ENCODE data around the gene SEC22C. TPM values are rescaled to one million over a fixed set of nuclear protein-coding genes. Genes with fewer than 3 reads are reported as not detected.
"Not testable (repeated sequence)": the region's sequence is repeated elsewhere in the genome, so short reads cannot be mapped to it uniquely, and the experiment has no call there.

The SEC22C gene
- total RNA-seq, 3 donors from 2014 or later: 9.3 to 34.2 (median 18.3) TPM

DNA sequence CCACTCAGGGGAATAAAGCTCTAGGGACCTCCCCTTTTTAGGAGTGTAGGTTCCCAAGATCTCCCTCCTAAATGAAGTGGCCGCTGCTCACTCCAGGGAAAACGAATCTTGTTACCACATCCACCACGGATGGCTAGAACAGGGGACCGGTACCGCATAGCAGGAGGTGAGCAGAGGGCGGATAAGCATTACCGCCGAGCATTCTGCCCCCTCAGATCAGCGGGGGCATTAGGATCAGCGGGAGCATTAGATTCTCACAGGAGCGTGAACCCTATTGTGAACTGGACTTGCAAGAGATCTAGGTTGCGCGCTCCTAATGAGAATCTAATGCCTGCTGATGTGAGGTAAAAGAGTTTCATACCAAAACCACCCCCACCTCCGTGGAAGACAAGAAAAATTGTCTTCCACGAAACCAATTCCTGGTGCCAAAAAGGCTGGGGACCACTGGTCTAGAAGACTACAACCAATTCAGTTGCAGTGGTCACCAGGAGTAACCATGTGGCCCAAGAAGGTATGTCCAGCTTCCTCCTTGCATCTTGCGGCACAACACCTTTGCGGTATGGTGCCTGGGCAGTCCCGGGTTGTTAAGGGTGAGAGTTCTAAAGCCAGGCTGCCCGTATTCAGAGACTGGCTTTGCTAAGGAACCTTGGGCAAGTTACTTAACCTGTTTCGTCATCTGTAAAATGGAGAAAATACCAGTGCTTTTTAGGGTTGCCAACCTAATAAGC lies 7.8 kb upstream of the SEC22C start:
- Histone ChIP-seq H3K9me3 (no peaks in the 10 kb centered on the region), H3K4me3 (no peak overlapping the region), H3K36me3 (ENCODE audit: low read depth) (no peaks in the 10 kb centered on the region), H3K4me1 (ENCODE audit: low read depth) (peaks cover 6% of the 10 kb centered on the region)
- ATAC-seq: no peak
- TF ChIP-seq, protein P1, sequence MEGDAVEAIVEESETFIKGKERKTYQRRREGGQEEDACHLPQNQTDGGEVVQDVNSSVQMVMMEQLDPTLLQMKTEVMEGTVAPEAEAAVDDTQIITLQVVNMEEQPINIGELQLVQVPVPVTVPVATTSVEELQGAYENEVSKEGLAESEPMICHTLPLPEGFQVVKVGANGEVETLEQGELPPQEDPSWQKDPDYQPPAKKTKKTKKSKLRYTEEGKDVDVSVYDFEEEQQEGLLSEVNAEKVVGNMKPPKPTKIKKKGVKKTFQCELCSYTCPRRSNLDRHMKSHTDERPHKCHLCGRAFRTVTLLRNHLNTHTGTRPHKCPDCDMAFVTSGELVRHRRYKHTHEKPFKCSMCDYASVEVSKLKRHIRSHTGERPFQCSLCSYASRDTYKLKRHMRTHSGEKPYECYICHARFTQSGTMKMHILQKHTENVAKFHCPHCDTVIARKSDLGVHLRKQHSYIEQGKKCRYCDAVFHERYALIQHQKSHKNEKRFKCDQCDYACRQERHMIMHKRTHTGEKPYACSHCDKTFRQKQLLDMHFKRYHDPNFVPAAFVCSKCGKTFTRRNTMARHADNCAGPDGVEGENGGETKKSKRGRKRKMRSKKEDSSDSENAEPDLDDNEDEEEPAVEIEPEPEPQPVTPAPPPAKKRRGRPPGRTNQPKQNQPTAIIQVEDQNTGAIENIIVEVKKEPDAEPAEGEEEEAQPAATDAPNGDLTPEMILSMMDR (IDR thresholded peaks at IDR 0.05): no peak
- intact Hi-C loops (cut with DNase I, micrococcal nuclease): no loop called here
- peak in 1 of 3 donors; percentile 37 for DNase-seq

DNA sequence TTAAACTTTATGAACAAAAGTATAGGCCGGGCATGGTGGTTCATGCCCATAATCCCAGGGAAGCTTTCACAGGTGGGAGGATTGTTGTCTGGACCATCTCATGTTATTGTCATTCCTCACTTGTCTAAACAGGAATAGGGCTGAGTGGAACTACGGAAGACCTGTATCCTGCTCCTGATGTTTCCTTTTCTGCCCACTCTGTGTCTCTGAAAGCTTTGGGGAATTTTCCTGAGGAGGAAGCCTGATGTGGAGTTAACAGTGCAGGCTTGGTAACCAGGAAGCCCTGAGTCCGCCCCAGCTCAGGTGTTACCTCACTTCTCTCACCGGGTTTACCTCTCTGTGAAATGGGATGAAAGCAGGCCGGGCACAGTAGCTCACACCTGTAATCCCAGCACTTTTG lies 6.9 kb upstream of the SEC22C start:
- Histone ChIP-seq H3K36me3 (ENCODE audit: low read depth) (no peaks in the 10 kb centered on the region), H3K4me3 (no peak overlapping the region), H3K4me1 (ENCODE audit: low read depth) (peaks cover 6% of the 10 kb centered on the region), H3K9me3 (no peaks in the 10 kb centered on the region)
- ATAC-seq (no peak), DNase-seq (no peak)
- intact Hi-C loops (cut with DNase I, micrococcal nuclease): no loop called here
- TF ChIP-seq, protein P1 (IDR thresholded peaks at IDR 0.05): no peak

DNA sequence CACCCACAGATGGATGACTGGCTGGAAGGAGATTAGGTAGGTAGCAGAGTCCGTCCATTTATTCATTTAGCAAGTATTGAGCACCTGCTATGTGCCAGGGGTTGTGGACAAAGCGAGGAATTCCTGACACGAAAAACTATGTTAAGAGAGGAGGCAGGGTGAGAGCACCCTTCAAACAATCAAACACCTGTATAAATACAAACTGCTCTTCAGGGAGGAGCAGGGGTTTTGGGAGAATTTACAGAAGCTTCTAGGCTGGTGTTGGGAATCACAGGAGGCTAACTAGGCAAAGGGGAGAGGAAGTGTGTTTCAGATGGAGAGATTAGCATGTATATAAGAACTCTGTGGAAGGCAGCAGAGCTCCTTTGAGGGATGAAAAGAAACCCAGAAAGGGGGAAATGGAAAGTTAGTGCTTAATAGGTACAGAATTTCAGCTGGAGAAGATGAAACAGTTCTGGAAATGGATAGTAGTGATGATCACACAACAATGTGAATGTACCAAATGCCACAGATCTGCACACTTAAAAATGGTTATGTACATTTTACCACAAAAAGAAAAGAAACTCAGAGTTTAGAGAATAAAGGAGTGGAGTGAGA lies 805 bp upstream of the SEC22C start:
- TF ChIP-seq, protein P1 (IDR thresholded peaks at IDR 0.05): no peak
- ATAC-seq (no peak), DNase-seq (no peak)
- peaks cover 9% of the 10 kb centered on the region for H3K4me1 ChIP-seq (ENCODE audit: low read depth)
- no peak overlapping the region for H3K4me3 ChIP-seq
- H3K36me3 ChIP-seq (ENCODE audit: low read depth): no peaks in the 10 kb centered on the region
- intact Hi-C loops (cut with DNase I, micrococcal nuclease): no loop called here
- no peaks in the 10 kb centered on the region for H3K9me3 ChIP-seq

DNA sequence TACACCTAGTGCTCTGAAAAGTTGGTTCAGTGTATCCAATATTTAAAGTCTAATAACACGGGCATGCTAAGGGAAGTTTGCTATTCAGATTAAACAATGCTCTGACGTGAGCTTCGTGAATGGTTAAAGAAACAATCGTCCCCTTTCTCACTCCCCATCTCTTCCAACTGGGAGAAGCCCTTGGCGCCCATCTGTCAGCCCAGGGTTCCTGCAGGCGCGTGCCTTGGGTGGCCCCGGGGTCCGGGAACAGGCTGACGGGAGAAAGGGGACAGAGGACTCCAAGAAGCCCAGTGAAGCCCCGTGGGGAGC lies 413 bp downstream of the SEC22C start:
- no peaks in the 10 kb centered on the region for H3K9me3 ChIP-seq
- H3K4me1 ChIP-seq (ENCODE audit: low read depth): peaks cover 9% of the 10 kb centered on the region
- DNase-seq: no peak
- TF ChIP-seq, protein P1 (IDR thresholded peaks at IDR 0.05): no peak
- peak overlapping the region; percentile 47 for H3K4me3 ChIP-seq
- intact Hi-C loops (cut with DNase I, micrococcal nuclease): no loop called here
- ATAC-seq: no peak
- no peaks in the 10 kb centered on the region for H3K36me3 ChIP-seq (ENCODE audit: low read depth)

DNA sequence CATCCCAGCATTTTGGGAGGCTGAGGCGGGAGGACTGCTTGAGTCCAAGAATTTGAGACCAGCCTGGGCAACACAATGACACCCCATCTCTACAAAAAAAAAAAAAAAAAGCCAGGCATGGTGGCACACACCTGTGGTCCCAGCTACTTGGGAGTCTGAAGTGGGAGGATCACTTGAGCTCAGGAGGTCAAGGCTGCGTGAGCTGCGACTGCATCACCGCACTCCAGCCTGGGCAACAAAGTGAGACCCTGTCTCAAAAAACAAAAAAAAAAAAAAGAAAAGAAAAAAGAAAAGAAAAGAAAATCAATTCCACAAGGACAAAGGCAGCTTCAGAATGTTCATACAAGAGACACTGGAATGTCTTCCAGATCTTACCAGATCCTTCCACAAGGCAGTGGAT lies 2.4 kb downstream of the SEC22C start:
- DNase-seq: not testable (repeated sequence)

DNA sequence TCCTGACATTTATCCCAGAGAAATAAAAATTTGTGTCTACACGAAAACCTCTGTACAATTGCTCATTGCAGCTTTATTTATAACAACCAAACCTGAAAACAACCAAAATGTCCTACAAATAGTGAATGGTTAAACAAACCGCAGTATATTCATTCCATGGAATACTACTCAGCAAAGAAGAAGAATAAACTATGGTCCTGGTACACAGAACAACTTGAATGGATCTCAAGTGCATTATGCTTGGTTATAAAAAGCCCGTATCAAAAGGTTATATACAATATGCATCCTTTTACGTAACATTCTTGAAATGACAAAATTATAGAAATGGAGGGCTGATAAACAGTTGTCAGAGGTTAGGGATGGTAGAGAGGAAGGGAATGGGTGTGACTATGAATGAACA lies 3.7 kb downstream of the SEC22C start:
- peaks cover 5% of the 10 kb centered on the region for H3K9me3 ChIP-seq
- intact Hi-C loops (cut with DNase I, micrococcal nuclease): no loop called here
- DNase-seq: no peak
- TF ChIP-seq, protein P1 (IDR thresholded peaks at IDR 0.05): no peak
- H3K36me3 ChIP-seq (ENCODE audit: low read depth): no peaks in the 10 kb centered on the region
- H3K4me1 ChIP-seq (ENCODE audit: low read depth): peaks cover 9% of the 10 kb centered on the region
- no peak for ATAC-seq
- H3K4me3 ChIP-seq: no peak overlapping the region

More for the DNA sequence above, 2.4 kb downstream of the SEC22C start:
- H3K9me3 ChIP-seq; H3K4me1 ChIP-seq (ENCODE audit: low read depth); H3K36me3 ChIP-seq (ENCODE audit: low read depth); H3K4me3 ChIP-seq; intact Hi-C loops (cut with DNase I, micrococcal nuclease); ATAC-seq: not testable (repeated sequence)
